CD4-positive, alpha-beta T cell (primary cell): ENCODE measurements around the gene ALG3. TPM values are rescaled to one million over a fixed set of nuclear protein-coding genes. Genes with fewer than 3 reads are reported as not detected.

Experiments used
- ATAC-seq: fragments of 200-7000 bp; cut with Tn5 transposase; one replicate; pipeline ENCODE4 v1.10.0; 2022; ENCODE audit warnings: mild to moderate bottlenecking; ENCODE audit not compliant: poor library complexity
- CTCF ChIA-PET: fragments of 350-600 bp; sonication (Branson Sonifier 250); formaldehyde crosslinking; loops from one replicate; lab custom pipeline; 2021; ENCODE audit warnings: antibody characterized with exemption, inconsistent platforms; lab: Charles Lee
- POLR2A ChIA-PET: fragments of 350-600 bp; sonication (Branson Sonifier 250); formaldehyde crosslinking; loops from one replicate; lab custom pipeline; 2021; ENCODE audit warnings: antibody characterized with exemption, inconsistent platforms; lab: Charles Lee
- DNase-seq, 14 experiments: peaks; one replicate each; pipeline ENCODE4 v3.0.0-alpha.2; 2013 to 2020; ENCODE audit warnings: mixed read lengths in 2 of 14
- H3K27ac ChIP-seq, 2 donors: one replicate each; pipeline versions ENCODE4 v1.5.1 to v1.7.0; 2013; ENCODE audit warnings: low read length in 2 of 2, low read depth in 1 of 2, mild to moderate bottlenecking in 1 of 2
- H3K27me3 ChIP-seq, 2 experiments: 1 replicate in 1 of 2; 2 replicates in 1 of 2; pipeline versions ENCODE4 v1.6.1 to v1.7.0; 2013; ENCODE audit warnings: low read length in 2 of 2, control low read depth in 1 of 2, mild to moderate bottlenecking in 1 of 2, moderate library complexity in 1 of 2; ENCODE audit not compliant: insufficient read depth in 2 of 2, control insufficient read depth in 1 of 2
- H3K36me3 ChIP-seq: one replicate; pipeline ENCODE4 v1.6.1; 2013; ENCODE audit warnings: low read length, control low read depth; ENCODE audit not compliant: insufficient read depth
- H3K4me1 ChIP-seq: one replicate; pipeline ENCODE4 v1.6.1; 2013; ENCODE audit warnings: low read length, control low read depth; ENCODE audit not compliant: insufficient read depth
- H3K4me3 ChIP-seq: one replicate; pipeline ENCODE4 v1.5.1; 2013; ENCODE audit warnings: mild to moderate bottlenecking, low read length, moderate library complexity
- H3K9me3 ChIP-seq, 2 experiments: 1 replicate in 1 of 2; 2 replicates in 1 of 2; pipeline versions ENCODE4 v1.6.1 to v1.7.0; 2013; ENCODE audit warnings: low read length in 2 of 2, mild to moderate bottlenecking in 2 of 2, control low read depth in 1 of 2, moderate library complexity in 1 of 2; ENCODE audit not compliant: control insufficient read depth in 1 of 2, insufficient read depth in 1 of 2
- H3K27ac Mint-ChIP-seq: one replicate; pipeline ENCODE4 v1.8.0; 2020; ENCODE audit warnings: mixed read lengths
- H3K27me3 Mint-ChIP-seq: one replicate; pipeline ENCODE4 v1.8.0; 2021; ENCODE audit warnings: mixed read lengths
- H3K36me3 Mint-ChIP-seq: one replicate; pipeline ENCODE4 v1.8.0; 2021; ENCODE audit warnings: low read depth, mixed read lengths
- H3K4me1 Mint-ChIP-seq: one replicate; pipeline ENCODE4 v1.8.0; 2021; ENCODE audit warnings: low read depth, mixed read lengths
- H3K4me3 Mint-ChIP-seq: one replicate; pipeline ENCODE4 v1.8.0; 2020; ENCODE audit warnings: mild to moderate bottlenecking, mixed read lengths
- H3K9me3 Mint-ChIP-seq: one replicate; pipeline ENCODE4 v1.8.0; 2020; ENCODE audit warnings: mixed read lengths
- CTCF ChIP-seq: fragments of 200-600 bp; IDR thresholded peaks from one replicate; pipeline ENCODE4 v1.8.0; 2022; ENCODE audit warnings: antibody characterized with exemption, mild to moderate bottlenecking
- intact Hi-C, 2 experiments: fragments of 100-400 bp; cut with DNase I in 1 of 2; cut with micrococcal nuclease in 1 of 2; formaldehyde crosslinking; loops; one replicate each; pipeline versions ENCODE4 v1.15.1 to v1.9.0; 2023 to 2025; cut with DNase I, micrococcal nuclease
- total RNA-seq, 174 experiments: library from RNA in 2 of 174; stranded (reverse) in 2 of 174; gene quantifications; one replicate each; pipeline ENCODE4 v1.2.3 and lab custom pipeline; 2021 to 2026

Gene ALG3
- total RNA-seq, 2 experiments from 2014 or later = 12.0 to 13.5 TPM

GRCh38 chr3:184234224-184234623 lies 14.5 kb downstream of the ALG3 start:
- no peak overlapping the region for H3K4me3 ChIP-seq
- Mint-ChIP-seq H3K4me3 (no peak overlapping the region), H3K36me3 (no peaks in the 10 kb centered on the region), H3K4me1 (peaks cover 10% of the 10 kb centered on the region), H3K27me3 (peaks cover 31% of the 10 kb centered on the region), H3K27ac (no peak overlapping the region), H3K9me3 (no peaks in the 10 kb centered on the region)
- no peak for TF ChIP-seq CTCF
- no peaks in the 10 kb centered on the region for H3K36me3 ChIP-seq
- intact Hi-C loops = no loop called here
- peaks cover 0 to 5% of the 10 kb centered on the region in 2 experiments for H3K9me3 ChIP-seq
- peaks cover 31 to 40% of the 10 kb centered on the region in 2 experiments for H3K27me3 ChIP-seq
- ATAC-seq = no peak
- H3K4me1 ChIP-seq = peaks cover 15% of the 10 kb centered on the region
- no peak for DNase-seq
- H3K27ac ChIP-seq = no peak overlapping the region
- CTCF ChIA-PET = no interaction called here
- POLR2A ChIA-PET = no interaction called here

- H3K4me3 Mint-ChIP-seq = no peak overlapping the region
- CTCF ChIA-PET = no interaction called here
- H3K27ac Mint-ChIP-seq = no peak overlapping the region
- no peaks in the 10 kb centered on the region for H3K36me3 ChIP-seq
- TF ChIP-seq CTCF = no peak
- peaks cover 14% of the 10 kb centered on the region for H3K4me1 Mint-ChIP-seq
- H3K4me3 ChIP-seq = no peak overlapping the region
- DNase-seq (no peak), ATAC-seq (no peak)
- peaks cover 40 to 49% of the 10 kb centered on the region in 2 experiments for H3K27me3 ChIP-seq
- POLR2A ChIA-PET = no interaction called here
- no peaks in the 10 kb centered on the region for H3K36me3 Mint-ChIP-seq
- H3K27me3 Mint-ChIP-seq = peaks cover 39% of the 10 kb centered on the region
- intact Hi-C loops = no loop called here
- H3K9me3 Mint-ChIP-seq = no peaks in the 10 kb centered on the region
- H3K4me1 ChIP-seq = peaks cover 22% of the 10 kb centered on the region
- no peak overlapping the region for H3K27ac ChIP-seq
- peaks cover 0 to 5% of the 10 kb centered on the region in 2 experiments for H3K9me3 ChIP-seq
These were observed 15.5 kb downstream of the ALG3 start for GRCh38 chr3:184233127-184233843.

- POLR2A ChIA-PET = no interaction called here
- H3K27me3 Mint-ChIP-seq = peaks cover 53% of the 10 kb centered on the region
- DNase-seq (no peak), ATAC-seq (no peak)
- peaks cover 0 to 5% of the 10 kb centered on the region in 2 experiments for H3K9me3 ChIP-seq
- peaks cover 24% of the 10 kb centered on the region for H3K4me1 ChIP-seq
- no peak for TF ChIP-seq CTCF
- peaks cover 46 to 52% of the 10 kb centered on the region in 2 experiments for H3K27me3 ChIP-seq
- intact Hi-C loops = no loop called here
- no peak overlapping the region for H3K4me3 ChIP-seq
- H3K4me3 Mint-ChIP-seq = peak overlapping the region; percentile 75
- no peaks in the 10 kb centered on the region for H3K36me3 Mint-ChIP-seq
- H3K36me3 ChIP-seq = no peaks in the 10 kb centered on the region
- no peak overlapping the region for H3K27ac Mint-ChIP-seq
- H3K27ac ChIP-seq = no peak overlapping the region
- peaks cover 14% of the 10 kb centered on the region for H3K4me1 Mint-ChIP-seq
- no peaks in the 10 kb centered on the region for H3K9me3 Mint-ChIP-seq
- CTCF ChIA-PET = no interaction called here
These were observed 17.1 kb downstream of the ALG3 start for GRCh38 chr3:184231671-184232070.
